Tibial artery (tissue), 4 donors: Measurements from ENCODE around the gene TARBP2.

ENCODE experiments used
- DNase-seq, 2 donors: peaks; one replicate each; pipeline ENCODE4 v3.0.0-alpha.2; 2019
- H3K27ac ChIP-seq, 2 donors: fragments of 200-600 bp; sonication (generic) in 1 of 2; 1 replicate in 1 of 2; 2 replicates in 1 of 2; pipeline ENCODE4 v1.5.1; 2018 to 2019; ENCODE audit warnings: mild to moderate bottlenecking in 1 of 2
- H3K27me3 ChIP-seq, 2 donors: fragments of 200-600 bp; sonication (generic) in 1 of 2; one replicate each; pipeline versions ENCODE4 v1.5.1 to v1.6.0; 2016 to 2019
- H3K36me3 ChIP-seq, 3 donors: fragments of 200-600 bp; sonication (generic) in 2 of 3; one replicate each; pipeline ENCODE4 v1.5.1; 2016 to 2019; ENCODE audit warnings: mild to moderate bottlenecking in 2 of 3
- H3K4me1 ChIP-seq, 4 donors: fragments of 200-600 bp; sonication (generic) in 2 of 4; 1 replicate in 3 of 4; 2 replicates in 1 of 4; pipeline ENCODE4 v1.5.1; 2016 to 2019
- H3K4me3 ChIP-seq, 2 donors: fragments of 200-600 bp; sonication (generic) in 1 of 2; 1 replicate in 1 of 2; 2 replicates in 1 of 2; pipeline ENCODE4 v1.5.1; 2018 to 2019; ENCODE audit warnings: mild to moderate bottlenecking in 2 of 2
- H3K9me3 ChIP-seq, 3 donors: fragments of 200-600 bp; sonication (generic) in 1 of 3; one replicate each; pipeline ENCODE4 v1.5.1; 2016 to 2019
- intact Hi-C: fragments of 100-400 bp; cut with DNase I; formaldehyde crosslinking; loops from one replicate; pipeline ENCODE4 v1.15.0; 2023; ENCODE audit warnings: low total_unique reads
- TF ChIP-seq, protein P1 (sequence below), 2 experiments: fragments of 200-600 bp in 1 of 2; fragments of 450-650 bp in 1 of 2; IDR thresholded peaks; one replicate each; pipeline ENCODE4 v1.5.1; 2017 to 2019; ENCODE audit warnings: antibody characterized with exemption in 2 of 2, mild to moderate bottlenecking in 1 of 2, moderate library complexity in 1 of 2

The TARBP2 gene

DNA sequence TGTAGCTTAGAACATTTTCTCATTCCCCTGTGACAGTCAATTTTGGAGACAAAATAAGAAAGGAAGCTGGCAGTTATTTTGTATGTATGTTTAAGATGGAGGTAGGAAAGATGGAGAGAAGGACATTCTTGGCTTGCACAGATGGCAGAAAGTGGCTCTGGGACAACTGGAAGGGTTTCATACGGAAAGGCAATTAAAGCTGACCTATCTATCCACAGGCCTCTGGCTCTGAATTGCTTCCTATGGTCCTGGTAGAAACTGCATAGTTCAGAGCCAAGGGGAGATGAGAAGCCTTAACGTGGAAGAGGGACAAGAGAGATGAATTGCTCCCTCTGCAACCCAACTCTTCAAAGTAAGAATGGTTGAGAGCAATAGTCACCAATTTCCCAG lies 14.2 kb downstream of the TARBP2 start:
- intact Hi-C loops = no loop called here
- peaks cover 75 to 100% (median 90%) of the 10 kb centered on the region in 3 donors for H3K36me3 ChIP-seq
- no peaks in the 10 kb centered on the region for H3K9me3 ChIP-seq
- H3K27ac ChIP-seq = no peak overlapping the region
- no peak for DNase-seq
- no peaks in the 10 kb centered on the region for H3K27me3 ChIP-seq
- no peak overlapping the region for H3K4me3 ChIP-seq
- TF ChIP-seq, protein P1, sequence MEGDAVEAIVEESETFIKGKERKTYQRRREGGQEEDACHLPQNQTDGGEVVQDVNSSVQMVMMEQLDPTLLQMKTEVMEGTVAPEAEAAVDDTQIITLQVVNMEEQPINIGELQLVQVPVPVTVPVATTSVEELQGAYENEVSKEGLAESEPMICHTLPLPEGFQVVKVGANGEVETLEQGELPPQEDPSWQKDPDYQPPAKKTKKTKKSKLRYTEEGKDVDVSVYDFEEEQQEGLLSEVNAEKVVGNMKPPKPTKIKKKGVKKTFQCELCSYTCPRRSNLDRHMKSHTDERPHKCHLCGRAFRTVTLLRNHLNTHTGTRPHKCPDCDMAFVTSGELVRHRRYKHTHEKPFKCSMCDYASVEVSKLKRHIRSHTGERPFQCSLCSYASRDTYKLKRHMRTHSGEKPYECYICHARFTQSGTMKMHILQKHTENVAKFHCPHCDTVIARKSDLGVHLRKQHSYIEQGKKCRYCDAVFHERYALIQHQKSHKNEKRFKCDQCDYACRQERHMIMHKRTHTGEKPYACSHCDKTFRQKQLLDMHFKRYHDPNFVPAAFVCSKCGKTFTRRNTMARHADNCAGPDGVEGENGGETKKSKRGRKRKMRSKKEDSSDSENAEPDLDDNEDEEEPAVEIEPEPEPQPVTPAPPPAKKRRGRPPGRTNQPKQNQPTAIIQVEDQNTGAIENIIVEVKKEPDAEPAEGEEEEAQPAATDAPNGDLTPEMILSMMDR (IDR thresholded peaks at IDR 0.05) = no peak
- no peaks in the 10 kb centered on the region for H3K4me1 ChIP-seq

DNA sequence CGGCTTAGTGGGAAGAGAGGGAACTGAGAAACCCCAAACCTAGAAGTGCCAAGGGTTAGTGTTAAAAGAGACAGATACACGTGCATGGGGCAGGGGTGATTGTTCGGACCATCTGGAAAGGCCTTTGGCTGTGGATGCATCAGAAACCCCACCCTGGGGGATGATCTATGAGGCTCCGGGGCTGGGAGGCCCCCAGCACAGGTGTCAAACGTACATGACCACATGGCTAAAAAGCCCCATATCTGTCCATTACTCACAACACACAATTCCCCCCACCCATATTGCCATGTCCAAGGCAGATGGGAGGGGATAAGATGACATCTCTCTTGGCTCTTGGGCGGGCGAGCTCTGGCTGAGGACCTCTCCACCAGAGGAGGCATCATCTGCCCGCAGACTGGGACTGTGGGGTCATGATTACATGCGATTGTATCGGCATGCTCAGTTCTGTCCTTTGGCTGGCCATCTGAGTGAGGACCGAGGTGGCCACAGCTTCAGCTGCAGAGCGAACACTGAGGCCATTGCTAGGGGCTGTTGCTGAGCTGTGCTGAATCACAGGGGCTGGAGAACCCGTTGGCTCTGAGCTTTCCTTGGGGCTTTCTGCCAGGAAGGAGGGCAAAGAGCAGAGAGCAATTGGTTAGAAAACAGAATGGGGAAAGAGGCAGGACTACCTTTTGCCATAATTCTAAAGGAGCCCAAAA lies 15.8 kb downstream of the TARBP2 start:
- Histone ChIP-seq H3K27ac (no peak overlapping the region), H3K4me1 (no peaks in the 10 kb centered on the region), H3K4me3 (no peak overlapping the region), H3K9me3 (no peaks in the 10 kb centered on the region), H3K27me3 (no peaks in the 10 kb centered on the region), H3K36me3 (peaks cover 86 to 100% (median 88%) of the 10 kb centered on the region in 3 donors)
- no peak for DNase-seq
- TF ChIP-seq, protein P1 (IDR thresholded peaks at IDR 0.05) = no peak
- intact Hi-C loops = no loop called here

DNA sequence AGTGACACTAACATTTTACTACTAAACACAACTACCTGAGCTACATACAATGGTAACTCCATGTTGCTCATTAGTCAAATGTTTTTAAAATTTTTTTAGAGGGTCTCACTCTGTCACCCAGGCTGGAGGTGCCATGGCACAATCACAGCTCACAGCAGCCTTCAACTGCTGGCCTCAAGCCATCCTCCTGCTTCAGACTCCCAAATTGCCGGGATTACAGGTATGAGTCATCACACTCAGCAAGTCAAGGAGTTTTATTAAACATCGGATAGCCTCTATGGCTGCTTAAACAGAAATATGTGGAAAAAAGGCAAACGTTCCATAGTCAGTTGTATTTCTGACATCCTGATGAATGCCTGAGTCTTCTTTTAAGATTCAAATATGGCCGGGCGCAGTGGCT lies 17.3 kb downstream of the TARBP2 start:
- intact Hi-C loops = no loop called here
- Histone ChIP-seq H3K27ac (no peak overlapping the region), H3K9me3 (no peaks in the 10 kb centered on the region), H3K4me3 (no peak overlapping the region), H3K36me3 (peaks cover 86 to 100% (median 88%) of the 10 kb centered on the region in 3 donors), H3K4me1 (no peaks in the 10 kb centered on the region), H3K27me3 (no peaks in the 10 kb centered on the region)
- TF ChIP-seq, protein P1 (IDR thresholded peaks at IDR 0.05) = no peak
- no peak for DNase-seq

DNA sequence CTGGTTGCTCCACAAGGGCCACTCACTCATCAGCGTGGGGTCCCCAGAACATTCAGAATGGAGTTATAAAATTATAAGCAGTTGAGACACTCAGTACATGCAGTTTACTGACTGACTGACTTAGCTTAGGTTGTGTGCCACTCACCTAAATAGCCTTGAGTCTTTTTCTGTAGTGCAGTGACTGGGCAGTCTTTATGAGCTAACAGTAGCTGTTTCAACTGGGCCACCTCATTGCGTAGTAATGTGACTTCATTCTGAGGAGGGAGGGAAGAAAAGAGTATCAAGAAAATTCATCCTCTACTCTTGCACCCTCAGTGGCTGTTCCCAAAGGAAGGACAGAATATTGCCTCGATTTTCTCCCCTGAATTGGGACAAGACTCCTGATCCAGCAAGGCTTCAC lies 22.0 kb downstream of the TARBP2 start:
- intact Hi-C loops = no loop called here
- TF ChIP-seq, protein P1 (IDR thresholded peaks at IDR 0.05) = no peak
- Histone ChIP-seq H3K27ac (no peak overlapping the region), H3K9me3 (no peaks in the 10 kb centered on the region), H3K27me3 (no peaks in the 10 kb centered on the region), H3K4me3 (no peak overlapping the region), H3K4me1 (no peaks in the 10 kb centered on the region), H3K36me3 (peaks cover 79 to 100% (median 92%) of the 10 kb centered on the region in 3 donors)
- DNase-seq = no peak

DNA sequence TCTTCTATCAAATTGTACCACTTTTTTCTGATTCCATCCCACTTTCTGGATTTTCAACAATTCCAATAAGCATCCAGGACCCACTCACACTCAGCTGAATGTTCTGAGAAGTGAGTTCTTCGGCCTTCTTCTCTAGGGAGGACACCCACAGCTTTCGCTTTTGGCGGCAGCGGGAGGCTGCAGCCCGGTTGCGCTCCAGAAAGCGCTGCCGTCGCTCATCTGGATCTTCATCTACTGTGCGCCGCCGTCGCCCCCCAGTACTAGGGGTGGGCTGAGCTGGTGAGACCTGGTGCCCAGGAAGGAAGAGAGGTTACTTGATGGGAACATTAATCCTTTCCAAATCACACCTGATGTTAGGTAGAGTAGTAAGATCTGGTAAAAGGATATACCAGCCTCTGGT lies 23.4 kb downstream of the TARBP2 start:
- Histone ChIP-seq H3K36me3 (peaks cover 79 to 100% (median 84%) of the 10 kb centered on the region in 3 donors), H3K27ac (no peak overlapping the region), H3K9me3 (no peaks in the 10 kb centered on the region), H3K4me3 (no peak overlapping the region), H3K27me3 (no peaks in the 10 kb centered on the region), H3K4me1 (no peaks in the 10 kb centered on the region)
- TF ChIP-seq, protein P1 (IDR thresholded peaks at IDR 0.05) = no peak
- intact Hi-C loops = no loop called here
- no peak for DNase-seq
